GM12878 (cell line): Measurements from ENCODE around the gene ZNF627. TPM values are rescaled to one million over a fixed set of nuclear protein-coding genes. Genes with fewer than 3 reads are reported as not detected.

Experiments used
- BCLAF1 ChIP-seq: fragments of 450-650 bp; IDR thresholded peaks from 2 replicates; pipeline ENCODE4 v1.6.1; 2017; ENCODE audit warnings: antibody characterized with exemption, mild to moderate bottlenecking, moderate library complexity
- BHLHE40 ChIP-seq, 2 experiments: fragments of 450-650 bp in 1 of 2; IDR thresholded peaks; 2 replicates each; pipeline ENCODE4 v1.6.1; 2011 to 2017; ENCODE audit warnings: low read depth in 2 of 2, borderline replicate concordance in 1 of 2, improper control_type of control experiment in 1 of 2, low read length in 1 of 2, mild to moderate bottlenecking in 1 of 2
- BMI1 ChIP-seq: fragments of 450-650 bp; IDR thresholded peaks from 2 replicates; pipeline ENCODE4 v1.6.1; 2016; ENCODE audit warnings: mild to moderate bottlenecking, moderate library complexity, borderline replicate concordance
- CBFB ChIP-seq: IDR thresholded peaks from 2 replicates; pipeline ENCODE4 v1.6.1; 2016; ENCODE audit warnings: antibody characterized with exemption, low read depth
- CBX3 ChIP-seq: fragments of 200-600 bp; sonication (generic); IDR thresholded peaks from 2 replicates; pipeline ENCODE4 v1.6.1; 2016; ENCODE audit warnings: low read depth, borderline replicate concordance
- EED ChIP-seq: sonication (generic); IDR thresholded peaks from 2 replicates; pipeline ENCODE4 v1.6.1; 2016; ENCODE audit warnings: antibody characterized with exemption, low read depth
- HDAC2 ChIP-seq: fragments of 200-600 bp; sonication (generic); IDR thresholded peaks from 2 replicates; pipeline ENCODE4 v1.6.1; 2017
- HSF1 ChIP-seq: fragments of 150-350 bp; IDR thresholded peaks from 2 replicates; pipeline ENCODE4 v1.6.1; 2014; ENCODE audit warnings: mild to moderate bottlenecking, low read depth, low read length
- JUND ChIP-seq: IDR thresholded peaks from 2 replicates; pipeline ENCODE4 v1.6.1; 2012; ENCODE audit warnings: low read depth, mild to moderate bottlenecking, low read length, improper control_type of control experiment, moderate library complexity
- KLF5 ChIP-seq: fragments of 450-650 bp; IDR thresholded peaks from 2 replicates; pipeline ENCODE4 v1.6.1; 2014; ENCODE audit warnings: mild to moderate bottlenecking; ENCODE audit not compliant: partially characterized antibody
- PBX3 ChIP-seq: IDR thresholded peaks from 2 replicates; pipeline ENCODE4 v1.6.1; 2011; ENCODE audit warnings: mild to moderate bottlenecking, low read depth, low read length, moderate library complexity; ENCODE audit not compliant: insufficient replicate concordance
- POLR2AphosphoS2 ChIP-seq: IDR thresholded peaks from 2 replicates; pipeline ENCODE4 v1.6.1; 2011; ENCODE audit warnings: low read depth, mild to moderate bottlenecking, low read length, improper control_type of control experiment, moderate library complexity
- RELB ChIP-seq: fragments of 450-650 bp; IDR thresholded peaks from 2 replicates; pipeline ENCODE4 v1.6.1; 2017; ENCODE audit warnings: low read depth, mild to moderate bottlenecking, moderate library complexity
- SMAD5 ChIP-seq: IDR thresholded peaks from 2 replicates; pipeline ENCODE4 v1.6.1; 2016; ENCODE audit warnings: antibody characterized with exemption, low read depth
- SREBF1 ChIP-seq: IDR thresholded peaks from 2 replicates; pipeline ENCODE4 v1.6.1; 2012; ENCODE audit warnings: mild to moderate bottlenecking, low read length
- STAT1 ChIP-seq: fragments of 450-650 bp; conservative IDR thresholded peaks from 2 replicates; pipeline ENCODE4 v1.6.1; 2014; ENCODE audit warnings: antibody characterized with exemption, mild to moderate bottlenecking
- SUZ12 ChIP-seq: fragments of 200-600 bp; sonication (generic); IDR thresholded peaks from one replicate; pipeline ENCODE4 v1.6.1; 2018; ENCODE audit warnings: antibody characterized with exemption, mild to moderate bottlenecking; ENCODE audit not compliant: unreplicated experiment
- TCF12 ChIP-seq: IDR thresholded peaks from 2 replicates; pipeline ENCODE4 v1.6.1; 2011; ENCODE audit warnings: low read depth, mild to moderate bottlenecking, low read length
- TCF7 ChIP-seq: IDR thresholded peaks from 2 replicates; pipeline ENCODE4 v1.6.1; 2014; ENCODE audit warnings: antibody characterized with exemption, borderline replicate concordance
- ZBED1 ChIP-seq: IDR thresholded peaks from 2 replicates; pipeline ENCODE4 v1.6.1; 2016; ENCODE audit warnings: borderline replicate concordance
- polyA plus RNA-seq, 11 experiments: library from polyadenylated mRNA; depleted of rRNA in 4 of 11; unstranded in 6 of 11; stranded (reverse) in 5 of 11; fragments of >200 nt; fragmentation: Nextera tagmentation in 4 of 11; fragmentation: Illumina TruSeq in 1 of 11; extraction: Ambion mirVana in 4 of 11; extraction: Trizol in 1 of 11; gene quantifications; 1 replicate in 1 of 11; 2 replicates in 10 of 11; pipeline versions ENCODE4 v1.2.1 to v1.2.3, GENCODE V29; 2011 to 2016; ENCODE audit warnings: inconsistent platforms in 2 of 11, missing spikeins in 2 of 11, low read depth in 1 of 11
- total RNA-seq, 4 experiments: library from RNA; depleted of rRNA in 3 of 4; stranded (reverse); fragments of >200 nt in 3 of 4; fragmentation: Illumina TruSeq in 1 of 4; extraction: Trizol in 1 of 4; gene quantifications; 2 replicates each; pipeline versions ENCODE4 v1.2.1 to v1.2.3, GENCODE V29; 2013 to 2021
- TF ChIP-seq, protein P1 (sequence below): fragments of 450-650 bp; formaldehyde crosslinking; IDR thresholded peaks from 2 replicates; pipeline ENCODE4 v1.4.0; 2022; ENCODE audit warnings: mild to moderate bottlenecking, moderate library complexity

ZNF627 gene
- total and polyA plus RNA-seq, 10 of the 15 experiments (the other 5 are each of a cell fraction or from before 2014, with no cell fraction given): 5.1 to 13.7 (median 10.2) TPM

DNA sequence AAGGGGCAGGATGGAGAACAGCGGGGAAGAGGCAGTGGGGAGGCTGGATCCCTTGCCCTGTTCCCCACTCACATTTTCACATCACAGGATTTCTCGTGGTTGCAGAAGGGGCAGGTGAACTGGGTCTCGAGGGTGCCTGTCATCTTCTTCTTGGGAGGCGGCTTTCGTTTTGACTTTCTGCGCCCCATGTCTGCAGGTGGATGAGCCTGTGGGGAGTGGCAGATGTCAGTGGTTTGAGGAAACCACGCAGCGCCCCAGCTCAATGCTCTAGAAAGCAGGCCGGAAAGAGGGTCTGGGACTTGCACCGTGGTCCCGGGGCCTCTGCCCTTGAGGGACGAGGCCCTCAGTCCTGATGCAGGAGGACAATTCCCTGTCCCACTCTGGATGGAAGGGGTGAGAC is 43.1 kb upstream of the ZNF627 start (continued):
- no peak for TF ChIP-seq HSF1
- peak; percentile 62; the same call in 1 of the 2 replicates for TF ChIP-seq JUND
- TF ChIP-seq BMI1: no peak
- TF ChIP-seq, protein P1, sequence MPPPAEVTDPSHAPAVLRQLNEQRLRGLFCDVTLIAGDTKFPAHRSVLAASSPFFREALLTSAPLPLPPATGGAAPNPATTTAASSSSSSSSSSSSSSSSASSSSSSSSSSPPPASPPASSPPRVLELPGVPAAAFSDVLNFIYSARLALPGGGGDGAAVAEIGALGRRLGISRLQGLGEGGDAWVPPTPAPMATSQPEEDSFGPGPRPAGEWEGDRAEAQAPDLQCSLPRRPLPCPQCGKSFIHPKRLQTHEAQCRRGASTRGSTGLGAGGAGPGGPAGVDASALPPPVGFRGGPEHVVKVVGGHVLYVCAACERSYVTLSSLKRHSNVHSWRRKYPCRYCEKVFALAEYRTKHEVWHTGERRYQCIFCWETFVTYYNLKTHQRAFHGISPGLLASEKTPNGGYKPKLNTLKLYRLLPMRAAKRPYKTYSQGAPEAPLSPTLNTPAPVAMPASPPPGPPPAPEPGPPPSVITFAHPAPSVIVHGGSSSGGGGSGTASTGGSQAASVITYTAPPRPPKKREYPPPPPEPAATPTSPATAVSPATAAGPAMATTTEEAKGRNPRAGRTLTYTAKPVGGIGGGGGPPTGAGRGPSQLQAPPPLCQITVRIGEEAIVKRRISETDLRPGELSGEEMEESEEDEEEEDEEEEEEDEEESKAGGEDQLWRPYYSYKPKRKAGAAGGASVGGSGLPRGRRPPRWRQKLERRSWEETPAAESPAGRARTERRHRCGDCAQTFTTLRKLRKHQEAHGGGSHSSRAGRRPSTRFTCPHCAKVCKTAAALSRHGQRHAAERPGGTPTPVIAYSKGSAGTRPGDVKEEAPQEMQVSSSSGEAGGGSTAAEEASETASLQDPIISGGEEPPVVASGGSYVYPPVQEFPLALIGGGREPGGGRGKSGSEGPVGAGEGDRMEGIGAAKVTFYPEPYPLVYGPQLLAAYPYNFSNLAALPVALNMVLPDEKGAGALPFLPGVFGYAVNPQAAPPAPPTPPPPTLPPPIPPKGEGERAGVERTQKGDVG (CRISPR knock-in tag): no peak
- peak; percentile 51 for TF ChIP-seq PBX3
- peak; percentile 33; the same call in 1 of the 2 replicates for TF ChIP-seq RELB
- TF ChIP-seq BHLHE40 (IDR thresholded peaks at IDR 0.05; ENCODE audit: borderline replicate concordance in 1 of 2, low read depth in 2 of 2, low read length in 1 of 2): peak in 1 of 2 experiments; percentile 51; a peak in 1 of 4 replicates
- TF ChIP-seq BCLAF1: no peak
- TF ChIP-seq SMAD5: no peak
- TF ChIP-seq TCF12: peak; percentile 96
- no peak for TF ChIP-seq STAT1
- TF ChIP-seq TCF7: no peak
- no peak for TF ChIP-seq SREBF1
- TF ChIP-seq EED: peak; percentile 93
- TF ChIP-seq CBFB: peak; percentile 69; the same call in 1 of the 2 replicates
- no peak for TF ChIP-seq HDAC2
- TF ChIP-seq ZBED1: no peak
- TF ChIP-seq KLF5: no peak
- no peak for TF ChIP-seq SUZ12
- no peak for TF ChIP-seq CBX3
- TF ChIP-seq POLR2AphosphoS2: no peak
